Adipose tissue (tissue), 3 donors: ENCODE measurements around the gene TLE5. TPM values are rescaled to one million over a fixed set of nuclear protein-coding genes. Genes with fewer than 3 reads are reported as not detected.

Source experiments
- H3K27ac ChIP-seq: one replicate; pipeline ENCODE4 v1.5.1; 2013; ENCODE audit warnings: low read depth, low read length
- WGBS, 3 donors: extraction: QIAGEN DNeasy Blood & Tissue Kit; methylation state at CpG; one replicate each; pipeline ENCODE4 v1.1.7; 2013; 5-methylcytosine and 5-hydroxymethylcytosine counted together
- polyA plus RNA-seq, 3 donors: library from polyadenylated mRNA; stranded (reverse); fragments of 200-250 nt; gene quantifications; one replicate each; pipeline ENCODE4 v1.2.3, GENCODE V29; 2013
- donor health status: healthy with polysubstance abuse.
- donor health status: Bipolar disorder and iron deficiency.
- donor health status: healthy.

TLE5 gene
- 100 to 1,000 TPM; 266 to 554 (median 286) TPM for polyA plus RNA-seq

GRCh38 chr19:3062165-3063105, at the start of gene TLE5:
TLE5 (minus strand) TSS chr19:3062495; CDS start chr19:3062200, 295 bp downstream.
- peak within 1 kb of the TSS; percentile 64 for H3K27ac ChIP-seq
- WGBS, 3 donors: 1 to 2% (median 1%) methylated on average over 36 to 91 of the region's 111 CpGs

- no peak overlapping the region for H3K27ac ChIP-seq
- 95 to 96% (median 95%) methylated on average over 17 of the region's 17 CpGs for WGBS, 3 donors
Measured at GRCh38 chr19:3111586-3112247, 49.4 kb upstream of the TLE5 start.

GRCh38 chr19:3110126-3110825, 48.0 kb upstream of the TLE5 start:
- H3K27ac ChIP-seq: no peak overlapping the region
- 89 to 94% (median 93%) methylated on average over 34 to 37 of the region's 37 CpGs for WGBS, 3 donors

- 86 to 95% (median 87%) methylated on average over 22 of the region's 22 CpGs for WGBS, 3 donors
- H3K27ac ChIP-seq: no peak overlapping the region
Measured at GRCh38 chr19:3109491-3109890, 47.2 kb upstream of the TLE5 start.

- no peak overlapping the region for H3K27ac ChIP-seq
- WGBS, 3 donors: 42 to 52% (median 49%) methylated on average over 5 of the region's 5 CpGs
Measured at GRCh38 chr19:3108775-3109174, 46.5 kb upstream of the TLE5 start.

- 81 to 94% (median 86%) methylated on average over 7 of the region's 7 CpGs for WGBS, 3 donors
- no peak overlapping the region for H3K27ac ChIP-seq
Measured at GRCh38 chr19:3107658-3108057, 45.4 kb upstream of the TLE5 start.

GRCh38 chr19:3106509-3107141, 44.3 kb upstream of the TLE5 start:
- WGBS, 3 donors: 87 to 93% (median 92%) methylated on average over 16 to 17 of the region's 17 CpGs
- no peak overlapping the region for H3K27ac ChIP-seq

GRCh38 chr19:3105641-3106508, 43.6 kb upstream of the TLE5 start:
- WGBS, 3 donors: 81 to 87% (median 84%) methylated on average over 31 to 33 of the region's 33 CpGs
- no peak overlapping the region for H3K27ac ChIP-seq

GRCh38 chr19:3104708-3104983, 42.4 kb upstream of the TLE5 start:
- 63 to 77% (median 67%) methylated on average over 10 of the region's 10 CpGs for WGBS, 3 donors
- no peak overlapping the region for H3K27ac ChIP-seq

- no peak overlapping the region for H3K27ac ChIP-seq
- 83 to 91% (median 91%) methylated on average over 34 of the region's 34 CpGs for WGBS, 3 donors
Measured at GRCh38 chr19:3102239-3103140, 40.2 kb upstream of the TLE5 start.

GRCh38 chr19:3100747-3101730, 38.7 kb upstream of the TLE5 start:
- H3K27ac ChIP-seq: no peak overlapping the region
- WGBS, 3 donors: 70 to 75% (median 74%) methylated on average over 32 to 33 of the region's 34 CpGs

- 72 to 83% (median 76%) methylated on average over 14 of the region's 14 CpGs for WGBS, 3 donors
- no peak overlapping the region for H3K27ac ChIP-seq
Measured at GRCh38 chr19:3100331-3100730, 38.0 kb upstream of the TLE5 start.

- H3K27ac ChIP-seq: peak overlapping the region; percentile 19
- 83 to 93% (median 90%) methylated on average over 29 of the region's 29 CpGs for WGBS, 3 donors
Measured at GRCh38 chr19:3099347-3100145, 37.3 kb upstream of the TLE5 start.

GRCh38 chr19:3098515-3099346, 36.4 kb upstream of the TLE5 start:
- peak overlapping the region; percentile 19 for H3K27ac ChIP-seq
- WGBS, 3 donors: 18 to 26% (median 21%) methylated on average over 40 of the region's 40 CpGs
